Measurements from ENCODE around the gene MED13.

Gene MED13, protein sequence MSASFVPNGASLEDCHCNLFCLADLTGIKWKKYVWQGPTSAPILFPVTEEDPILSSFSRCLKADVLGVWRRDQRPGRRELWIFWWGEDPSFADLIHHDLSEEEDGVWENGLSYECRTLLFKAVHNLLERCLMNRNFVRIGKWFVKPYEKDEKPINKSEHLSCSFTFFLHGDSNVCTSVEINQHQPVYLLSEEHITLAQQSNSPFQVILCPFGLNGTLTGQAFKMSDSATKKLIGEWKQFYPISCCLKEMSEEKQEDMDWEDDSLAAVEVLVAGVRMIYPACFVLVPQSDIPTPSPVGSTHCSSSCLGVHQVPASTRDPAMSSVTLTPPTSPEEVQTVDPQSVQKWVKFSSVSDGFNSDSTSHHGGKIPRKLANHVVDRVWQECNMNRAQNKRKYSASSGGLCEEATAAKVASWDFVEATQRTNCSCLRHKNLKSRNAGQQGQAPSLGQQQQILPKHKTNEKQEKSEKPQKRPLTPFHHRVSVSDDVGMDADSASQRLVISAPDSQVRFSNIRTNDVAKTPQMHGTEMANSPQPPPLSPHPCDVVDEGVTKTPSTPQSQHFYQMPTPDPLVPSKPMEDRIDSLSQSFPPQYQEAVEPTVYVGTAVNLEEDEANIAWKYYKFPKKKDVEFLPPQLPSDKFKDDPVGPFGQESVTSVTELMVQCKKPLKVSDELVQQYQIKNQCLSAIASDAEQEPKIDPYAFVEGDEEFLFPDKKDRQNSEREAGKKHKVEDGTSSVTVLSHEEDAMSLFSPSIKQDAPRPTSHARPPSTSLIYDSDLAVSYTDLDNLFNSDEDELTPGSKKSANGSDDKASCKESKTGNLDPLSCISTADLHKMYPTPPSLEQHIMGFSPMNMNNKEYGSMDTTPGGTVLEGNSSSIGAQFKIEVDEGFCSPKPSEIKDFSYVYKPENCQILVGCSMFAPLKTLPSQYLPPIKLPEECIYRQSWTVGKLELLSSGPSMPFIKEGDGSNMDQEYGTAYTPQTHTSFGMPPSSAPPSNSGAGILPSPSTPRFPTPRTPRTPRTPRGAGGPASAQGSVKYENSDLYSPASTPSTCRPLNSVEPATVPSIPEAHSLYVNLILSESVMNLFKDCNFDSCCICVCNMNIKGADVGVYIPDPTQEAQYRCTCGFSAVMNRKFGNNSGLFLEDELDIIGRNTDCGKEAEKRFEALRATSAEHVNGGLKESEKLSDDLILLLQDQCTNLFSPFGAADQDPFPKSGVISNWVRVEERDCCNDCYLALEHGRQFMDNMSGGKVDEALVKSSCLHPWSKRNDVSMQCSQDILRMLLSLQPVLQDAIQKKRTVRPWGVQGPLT (N-terminal part only)

GRCh38 chr17:62064791-62065563, at the start of gene MED13:
MED13 (minus strand) TSS chr17:62065278; CDS start chr17:62065205, 73 bp downstream.
- DNase-seq (ENCODE audit: low read depth) = no peak
- peak within 1 kb of the TSS; percentile 93 for H3K4me3 ChIP-seq (ENCODE audit: low read depth, low read length)
- no peak for TF ChIP-seq CTCF (IDR thresholded peaks at IDR 0.05; ENCODE audit: low read depth, low read length, missing control alignments)
- in situ Hi-C loops (cut with HindIII; ENCODE audit: low sequenced_read_pairs) = no loop called here

DNA sequence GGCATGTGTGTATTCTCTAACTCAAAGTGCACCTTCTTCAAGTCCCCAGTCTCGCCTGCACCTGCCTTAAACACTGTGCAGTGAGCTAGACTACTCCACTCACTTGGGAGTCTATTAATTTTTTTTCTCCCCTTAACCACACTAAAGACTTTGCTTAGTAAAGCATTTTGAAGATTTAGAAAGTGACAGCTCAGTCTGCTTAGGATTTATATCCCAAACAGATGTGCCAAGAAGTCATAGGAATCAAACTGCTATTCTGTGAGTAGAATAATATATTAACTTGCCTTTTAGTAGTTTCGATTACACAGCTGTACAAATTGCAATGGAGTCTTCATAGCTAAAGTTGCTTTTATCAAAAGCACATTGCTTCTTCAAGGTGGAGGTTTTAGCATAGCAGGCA, 47.2 kb upstream of the MED13 start:
- no peak for DNase-seq (ENCODE audit: low read depth)
- in situ Hi-C loops (cut with HindIII; ENCODE audit: low sequenced_read_pairs) = loop anchor here (5.0 kb wide), 1 partner anchor 35 kb away; no protein-coding TSS in a partner anchor
- no peak for TF ChIP-seq CTCF (IDR thresholded peaks at IDR 0.05; ENCODE audit: low read depth, low read length, missing control alignments)
- H3K4me3 ChIP-seq (ENCODE audit: low read depth, low read length) = no peak overlapping the region

- in situ Hi-C loops (cut with HindIII; ENCODE audit: low sequenced_read_pairs) = loop anchor here (5.0 kb wide), 1 partner anchor 36 kb away; no protein-coding TSS in a partner anchor
- no peak for TF ChIP-seq CTCF (IDR thresholded peaks at IDR 0.05; ENCODE audit: low read depth, low read length, missing control alignments)
- no peak overlapping the region for H3K4me3 ChIP-seq (ENCODE audit: low read depth, low read length)
- no peak for DNase-seq (ENCODE audit: low read depth)
Measured at GRCh38 chr17:62111562-62112171, 46.6 kb upstream of the MED13 start.

DNA sequence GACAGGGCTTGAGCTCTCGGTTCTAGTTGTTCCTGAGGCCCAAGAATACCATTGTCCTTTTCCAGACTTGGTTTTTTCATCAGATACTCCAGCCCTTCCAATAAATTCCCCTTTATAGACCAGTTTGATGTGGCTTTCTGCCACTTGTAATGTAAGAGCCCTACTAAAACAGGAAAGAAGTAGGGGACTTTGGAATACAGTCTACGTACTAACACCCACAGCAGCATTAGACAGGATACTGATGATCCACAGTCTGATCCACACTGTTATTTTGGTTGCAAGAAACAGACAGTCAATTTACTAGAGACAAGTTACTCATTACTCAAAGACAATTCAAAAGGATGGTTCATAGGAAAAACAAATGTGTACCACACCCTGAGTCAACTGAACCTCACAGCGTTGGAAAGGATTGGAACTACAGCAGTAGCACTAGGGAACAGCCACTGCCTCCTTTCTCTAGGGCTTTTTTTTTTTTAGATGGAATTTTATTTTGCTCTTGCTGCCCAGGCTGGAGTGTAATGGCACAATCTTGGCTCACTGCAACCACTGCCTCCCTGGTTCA, 45.9 kb upstream of the MED13 start:
- in situ Hi-C loops (cut with HindIII; ENCODE audit: low sequenced_read_pairs) = loop anchor here (5.0 kb wide), 1 partner anchor 36 kb away; no protein-coding TSS in a partner anchor
- DNase-seq (ENCODE audit: low read depth) = no peak
- H3K4me3 ChIP-seq (ENCODE audit: low read depth, low read length) = no peak overlapping the region
- no peak for TF ChIP-seq CTCF (IDR thresholded peaks at IDR 0.05; ENCODE audit: low read depth, low read length, missing control alignments)

DNA sequence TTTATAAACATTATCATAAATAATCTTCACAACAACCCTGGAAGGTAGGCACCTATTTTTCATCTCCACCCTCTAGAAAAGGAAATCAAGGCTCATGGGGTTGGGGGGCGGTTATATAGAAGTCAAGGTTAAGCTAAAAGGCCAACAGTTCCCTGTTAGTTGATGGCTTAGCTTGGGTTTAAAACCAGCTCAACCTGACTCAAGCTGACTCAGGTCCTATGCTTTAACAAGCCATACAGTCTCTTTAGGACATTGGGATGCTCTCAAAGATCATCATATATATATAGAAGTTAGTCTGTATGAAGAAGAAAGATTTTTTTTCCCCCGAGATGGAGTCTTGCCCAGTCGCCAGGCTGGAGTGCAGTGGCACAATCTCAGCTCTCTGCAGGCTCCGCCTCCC, 44.8 kb upstream of the MED13 start:
- no peak overlapping the region for H3K4me3 ChIP-seq (ENCODE audit: low read depth, low read length)
- in situ Hi-C loops (cut with HindIII; ENCODE audit: low sequenced_read_pairs) = loop anchor here (5.0 kb wide), 1 partner anchor 37 kb away; no protein-coding TSS in a partner anchor
- DNase-seq (ENCODE audit: low read depth) = no peak
- TF ChIP-seq CTCF (IDR thresholded peaks at IDR 0.05; ENCODE audit: low read depth, low read length, missing control alignments) = no peak
